ENCODE measurements around the gene ZNF175. TPM values are rescaled to one million over a fixed set of nuclear protein-coding genes. Genes with fewer than 3 reads are reported as not detected.

Gene ZNF175
- total and polyA plus RNA-seq, 9 of the 15 experiments (the other 6 are each of a cell fraction or from before 2014, with no cell fraction given) = 3.7 to 37.9 (median 14.0) TPM

DNA sequence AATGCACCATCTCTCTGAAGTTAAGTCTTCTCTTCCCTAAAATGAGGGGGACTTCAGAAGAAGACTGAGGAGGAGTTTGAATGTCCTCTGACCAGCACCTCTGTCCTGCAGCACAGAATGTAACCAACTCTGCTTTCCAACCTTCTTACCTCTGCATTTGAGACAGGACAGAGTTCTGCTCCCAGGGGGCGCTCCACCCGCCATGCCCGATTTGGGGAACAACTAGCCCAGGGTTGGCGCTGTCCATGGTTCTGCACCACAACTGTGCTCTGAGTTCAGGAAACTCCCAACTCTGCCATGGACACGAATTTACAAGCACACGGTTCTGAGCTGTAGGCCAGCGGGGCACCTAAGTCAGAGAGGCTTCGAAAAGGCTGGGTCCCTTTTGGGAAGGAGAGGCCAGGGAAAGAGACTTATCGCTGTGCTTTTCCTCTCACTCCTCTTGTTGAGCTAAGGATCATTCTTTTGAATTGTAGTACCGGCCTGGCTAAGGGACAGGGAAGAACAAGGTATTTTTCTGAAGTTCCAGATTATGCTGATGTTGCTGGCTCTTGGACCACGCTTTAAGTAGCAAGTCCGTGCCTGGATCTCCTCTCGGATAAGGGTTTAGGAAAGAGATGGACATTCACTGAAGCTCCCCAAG, 37.0 kb downstream of the ZNF175 start (continued):
- TF ChIP-seq SIN3A (IDR thresholded peaks at IDR 0.05; ENCODE audit: borderline replicate concordance in 2 of 2, control insufficient read depth in 1 of 2, low read depth in 2 of 2, low read length in 2 of 2) = peak; percentile 87 to 95; a peak in 3 of 4 replicates
- no peak for TF ChIP-seq NBN (IDR thresholded peaks at IDR 0.05; ENCODE audit: low read depth)
- TF ChIP-seq, protein P1, sequence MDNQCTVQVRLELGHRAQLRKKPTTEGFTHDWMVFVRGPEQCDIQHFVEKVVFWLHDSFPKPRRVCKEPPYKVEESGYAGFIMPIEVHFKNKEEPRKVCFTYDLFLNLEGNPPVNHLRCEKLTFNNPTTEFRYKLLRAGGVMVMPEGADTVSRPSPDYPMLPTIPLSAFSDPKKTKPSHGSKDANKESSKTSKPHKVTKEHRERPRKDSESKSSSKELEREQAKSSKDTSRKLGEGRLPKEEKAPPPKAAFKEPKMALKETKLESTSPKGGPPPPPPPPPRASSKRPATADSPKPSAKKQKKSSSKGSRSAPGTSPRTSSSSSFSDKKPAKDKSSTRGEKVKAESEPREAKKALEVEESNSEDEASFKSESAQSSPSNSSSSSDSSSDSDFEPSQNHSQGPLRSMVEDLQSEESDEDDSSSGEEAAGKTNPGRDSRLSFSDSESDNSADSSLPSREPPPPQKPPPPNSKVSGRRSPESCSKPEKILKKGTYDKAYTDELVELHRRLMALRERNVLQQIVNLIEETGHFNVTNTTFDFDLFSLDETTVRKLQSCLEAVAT (IDR thresholded peaks at IDR 0.05) = no peak; a peak in 1 of 4 replicates
- no peak for TF ChIP-seq HNRNPLL (IDR thresholded peaks at IDR 0.05; ENCODE audit: low read depth, low read length, poor library complexity, severe bottlenecking)
- TF ChIP-seq FOXM1 (IDR thresholded peaks at IDR 0.05; ENCODE audit: low read depth) = no peak
- TF ChIP-seq FOXM1 (CRISPR knock-in tag; IDR thresholded peaks at IDR 0.05; ENCODE audit: low read depth) = 0 out of 2 replicates have a peak, but pooled peaks have one; percentile 60
- TF ChIP-seq ELF1 (tag; IDR thresholded peaks at IDR 0.05) = no peak
- no peak for TF ChIP-seq HDAC8 (tag; IDR thresholded peaks at IDR 0.05)
- TF ChIP-seq RUNX1 (IDR thresholded peaks at IDR 0.05; ENCODE audit: low read depth) = no peak
- no peak for TF ChIP-seq ZNF778 (CRISPR knock-in tag; IDR thresholded peaks at IDR 0.05)
- no peak for TF ChIP-seq CAMTA2 (CRISPR knock-in tag; conservative IDR thresholded peaks at IDR 0.05)
- TF ChIP-seq, protein P2, sequence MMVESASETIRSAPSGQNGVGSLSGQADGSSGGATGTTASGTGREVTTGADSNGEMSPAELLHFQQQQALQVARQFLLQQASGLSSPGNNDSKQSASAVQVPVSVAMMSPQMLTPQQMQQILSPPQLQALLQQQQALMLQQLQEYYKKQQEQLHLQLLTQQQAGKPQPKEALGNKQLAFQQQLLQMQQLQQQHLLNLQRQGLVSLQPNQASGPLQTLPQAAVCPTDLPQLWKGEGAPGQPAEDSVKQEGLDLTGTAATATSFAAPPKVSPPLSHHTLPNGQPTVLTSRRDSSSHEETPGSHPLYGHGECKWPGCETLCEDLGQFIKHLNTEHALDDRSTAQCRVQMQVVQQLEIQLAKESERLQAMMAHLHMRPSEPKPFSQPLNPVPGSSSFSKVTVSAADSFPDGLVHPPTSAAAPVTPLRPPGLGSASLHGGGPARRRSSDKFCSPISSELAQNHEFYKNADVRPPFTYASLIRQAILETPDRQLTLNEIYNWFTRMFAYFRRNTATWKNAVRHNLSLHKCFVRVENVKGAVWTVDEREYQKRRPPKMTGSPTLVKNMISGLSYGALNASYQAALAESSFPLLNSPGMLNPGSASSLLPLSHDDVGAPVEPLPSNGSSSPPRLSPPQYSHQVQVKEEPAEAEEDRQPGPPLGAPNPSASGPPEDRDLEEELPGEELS (CRISPR knock-in tag; IDR thresholded peaks at IDR 0.05; ENCODE audit: borderline replicate concordance) = peak; percentile 93; the same call in 1 of the 2 replicates
- TF ChIP-seq, protein P3, sequence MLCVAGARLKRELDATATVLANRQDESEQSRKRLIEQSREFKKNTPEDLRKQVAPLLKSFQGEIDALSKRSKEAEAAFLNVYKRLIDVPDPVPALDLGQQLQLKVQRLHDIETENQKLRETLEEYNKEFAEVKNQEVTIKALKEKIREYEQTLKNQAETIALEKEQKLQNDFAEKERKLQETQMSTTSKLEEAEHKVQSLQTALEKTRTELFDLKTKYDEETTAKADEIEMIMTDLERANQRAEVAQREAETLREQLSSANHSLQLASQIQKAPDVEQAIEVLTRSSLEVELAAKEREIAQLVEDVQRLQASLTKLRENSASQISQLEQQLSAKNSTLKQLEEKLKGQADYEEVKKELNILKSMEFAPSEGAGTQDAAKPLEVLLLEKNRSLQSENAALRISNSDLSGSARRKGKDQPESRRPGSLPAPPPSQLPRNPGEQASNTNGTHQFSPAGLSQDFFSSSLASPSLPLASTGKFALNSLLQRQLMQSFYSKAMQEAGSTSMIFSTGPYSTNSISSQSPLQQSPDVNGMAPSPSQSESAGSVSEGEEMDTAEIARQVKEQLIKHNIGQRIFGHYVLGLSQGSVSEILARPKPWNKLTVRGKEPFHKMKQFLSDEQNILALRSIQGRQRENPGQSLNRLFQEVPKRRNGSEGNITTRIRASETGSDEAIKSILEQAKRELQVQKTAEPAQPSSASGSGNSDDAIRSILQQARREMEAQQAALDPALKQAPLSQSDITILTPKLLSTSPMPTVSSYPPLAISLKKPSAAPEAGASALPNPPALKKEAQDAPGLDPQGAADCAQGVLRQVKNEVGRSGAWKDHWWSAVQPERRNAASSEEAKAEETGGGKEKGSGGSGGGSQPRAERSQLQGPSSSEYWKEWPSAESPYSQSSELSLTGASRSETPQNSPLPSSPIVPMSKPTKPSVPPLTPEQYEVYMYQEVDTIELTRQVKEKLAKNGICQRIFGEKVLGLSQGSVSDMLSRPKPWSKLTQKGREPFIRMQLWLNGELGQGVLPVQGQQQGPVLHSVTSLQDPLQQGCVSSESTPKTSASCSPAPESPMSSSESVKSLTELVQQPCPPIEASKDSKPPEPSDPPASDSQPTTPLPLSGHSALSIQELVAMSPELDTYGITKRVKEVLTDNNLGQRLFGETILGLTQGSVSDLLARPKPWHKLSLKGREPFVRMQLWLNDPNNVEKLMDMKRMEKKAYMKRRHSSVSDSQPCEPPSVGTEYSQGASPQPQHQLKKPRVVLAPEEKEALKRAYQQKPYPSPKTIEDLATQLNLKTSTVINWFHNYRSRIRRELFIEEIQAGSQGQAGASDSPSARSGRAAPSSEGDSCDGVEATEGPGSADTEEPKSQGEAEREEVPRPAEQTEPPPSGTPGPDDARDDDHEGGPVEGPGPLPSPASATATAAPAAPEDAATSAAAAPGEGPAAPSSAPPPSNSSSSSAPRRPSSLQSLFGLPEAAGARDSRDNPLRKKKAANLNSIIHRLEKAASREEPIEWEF (CRISPR knock-in tag; IDR thresholded peaks at IDR 0.05) = no peak
- TF ChIP-seq RFX7 (CRISPR knock-in tag; IDR thresholded peaks at IDR 0.05) = no peak
- TF ChIP-seq, protein P4, sequence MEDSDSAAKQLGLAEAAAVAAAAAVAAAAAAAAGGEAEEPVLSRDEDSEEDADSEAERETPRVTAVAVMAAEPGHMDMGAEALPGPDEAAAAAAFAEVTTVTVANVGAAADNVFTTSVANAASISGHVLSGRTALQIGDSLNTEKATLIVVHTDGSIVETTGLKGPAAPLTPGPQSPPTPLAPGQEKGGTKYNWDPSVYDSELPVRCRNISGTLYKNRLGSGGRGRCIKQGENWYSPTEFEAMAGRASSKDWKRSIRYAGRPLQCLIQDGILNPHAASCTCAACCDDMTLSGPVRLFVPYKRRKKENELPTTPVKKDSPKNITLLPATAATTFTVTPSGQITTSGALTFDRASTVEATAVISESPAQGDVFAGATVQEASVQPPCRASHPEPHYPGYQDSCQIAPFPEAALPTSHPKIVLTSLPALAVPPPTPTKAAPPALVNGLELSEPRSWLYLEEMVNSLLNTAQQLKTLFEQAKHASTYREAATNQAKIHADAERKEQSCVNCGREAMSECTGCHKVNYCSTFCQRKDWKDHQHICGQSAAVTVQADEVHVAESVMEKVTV (CRISPR knock-in tag; IDR thresholded peaks at IDR 0.05) = peak; percentile 65
- peak; percentile 8 to 91 for TF ChIP-seq CBX3 (IDR thresholded peaks at IDR 0.05; ENCODE audit: borderline replicate concordance in 1 of 2, low read length in 2 of 2)
- TF ChIP-seq SMARCB1 (IDR thresholded peaks at IDR 0.05; ENCODE audit: insufficient read length, low read depth) = no peak

Data from K562 (cell line).